A673 (cell line): ENCODE data around the gene IER5.

Experiments used
- CTCF ChIP-seq: fragments of 300-800, 200-600 bp; sonication (generic); conservative IDR thresholded peaks from 2 replicates; pipeline ENCODE4 v1.5.1; 2017; ENCODE audit warnings: low read depth, mild to moderate bottlenecking, antibody characterized with exemption, low read length, moderate library complexity, mixed read lengths
- EZH2 ChIP-seq: fragments of 200-600 bp; sonication (generic); IDR thresholded peaks from 2 replicates; pipeline ENCODE4 v1.6.1; 2017; ENCODE audit warnings: borderline replicate concordance, low read depth, mild to moderate bottlenecking, mixed read lengths, antibody characterized with exemption, low read length; ENCODE audit not compliant: poor library complexity, severe bottlenecking

- TF ChIP-seq CTCF (no peak), EZH2 (no peak)
Measured at GRCh38 chr1:181133969-181134418, 45.5 kb downstream of the IER5 start.
